Left lung (tissue), 10 donors: ENCODE results near the gene DUSP16. TPM values are rescaled to one million over a fixed set of nuclear protein-coding genes. Genes with fewer than 3 reads are reported as not detected.
A peak's percentile ranks its signal among the peaks of the same experiment; 100 is the strongest.

Experiments
- ATAC-seq: fragments of 200-7000 bp; cut with Tn5 transposase; one replicate; pipeline ENCODE4 v1.9.1; 2020; ENCODE audit warnings: moderate library complexity
- DNase-seq, 4 donors: peaks; one replicate each; pipeline ENCODE4 v3.0.0-alpha.2; 2013 to 2020
- H3K27ac ChIP-seq, 2 donors: fragments of 200-600 bp; sonication (generic) in 1 of 2; one replicate each; pipeline versions ENCODE4 v1.5.0 to v1.8.0; 2020 to 2021
- H3K27me3 ChIP-seq, 2 donors: fragments of 200-600 bp; sonication (generic) in 1 of 2; one replicate each; pipeline versions ENCODE4 v1.5.0 to v1.8.0; 2020 to 2021
- H3K36me3 ChIP-seq, 2 donors: fragments of 200-600 bp; sonication (generic) in 1 of 2; one replicate each; pipeline versions ENCODE4 v1.5.0 to v1.8.0; 2020 to 2021
- H3K4me1 ChIP-seq, 2 donors: fragments of 200-600 bp; one replicate each; pipeline ENCODE4 v1.8.0; 2021
- H3K4me3 ChIP-seq, 2 donors: fragments of 200-600 bp; sonication (generic) in 1 of 2; one replicate each; pipeline versions ENCODE4 v1.5.0 to v1.8.0; 2020 to 2021; ENCODE audit warnings: mild to moderate bottlenecking in 1 of 2
- H3K9me3 ChIP-seq, 2 donors: fragments of 200-600 bp; sonication (generic) in 1 of 2; one replicate each; pipeline versions ENCODE4 v1.5.0 to v1.8.0; 2020 to 2021
- intact Hi-C, 2 donors: fragments of 100-400 bp; cut with DNase I; formaldehyde crosslinking; loops; one replicate each; pipeline versions ENCODE4 v1.11.2 to v1.14.2; 2022
- polyA plus RNA-seq, 6 donors: library from polyadenylated mRNA; unstranded; fragments of 120-200 nt; gene quantifications; one replicate each; pipeline ENCODE4 v1.2.1, GENCODE V29; 2013; ENCODE audit not compliant: insufficient read length in 6 of 6
- total RNA-seq, 2 donors: library from RNA; stranded (reverse); fragmentation: NEBNext Ultra II Directional; extraction: Animal tissue kit (Norgen Biotek cat#: 25700); gene quantifications; one replicate each; pipeline ENCODE4 v1.2.1, GENCODE V29; 2021
- TF ChIP-seq, protein P1 (sequence below), 2 donors: fragments of 200-600 bp; sonication (generic) in 1 of 2; IDR thresholded peaks; one replicate each; pipeline versions ENCODE4 v1.5.0 to v1.8.0; 2021; ENCODE audit warnings: antibody characterized with exemption in 2 of 2
- donor health status: DM: no; HTN: yes; CAD: no.
- donor health status: DM: no; HTN: no; CAD: no.

DUSP16 gene
- total and polyA plus RNA-seq, 8 donors, result 31.7 to 45.6 (median 35.5) TPM

DNA sequence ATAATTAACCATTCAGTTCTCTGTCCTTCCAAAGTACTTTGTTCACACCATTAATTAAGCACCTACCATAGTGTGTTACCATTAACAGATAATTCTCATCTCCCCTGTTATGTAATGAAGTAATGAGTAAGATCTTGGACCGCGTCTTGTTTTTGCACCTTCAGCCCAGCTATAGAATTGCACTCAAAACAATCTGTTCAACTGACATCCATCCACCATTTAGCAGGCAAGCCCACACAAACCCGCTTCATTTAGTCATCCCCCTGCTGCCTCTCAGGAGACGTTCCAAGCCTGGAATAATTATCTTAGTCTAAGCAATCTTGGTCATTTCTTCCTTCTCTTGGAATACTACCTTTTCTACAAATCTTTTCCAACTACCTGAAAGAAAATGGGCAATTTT is 74.4 kb downstream of the DUSP16 start:
- ATAC-seq (no peak), DNase-seq (no peak)
- intact Hi-C loops, result no loop called here
- Histone ChIP-seq H3K27me3 (no peaks in the 10 kb centered on the region), H3K4me3 (no peak overlapping the region), H3K36me3 (peaks cover 0 to 23% of the 10 kb centered on the region in 2 donors), H3K4me1 (peaks cover 0 to 4% of the 10 kb centered on the region in 2 donors), H3K9me3 (no peaks in the 10 kb centered on the region), H3K27ac (no peak overlapping the region)
- TF ChIP-seq, protein P1, sequence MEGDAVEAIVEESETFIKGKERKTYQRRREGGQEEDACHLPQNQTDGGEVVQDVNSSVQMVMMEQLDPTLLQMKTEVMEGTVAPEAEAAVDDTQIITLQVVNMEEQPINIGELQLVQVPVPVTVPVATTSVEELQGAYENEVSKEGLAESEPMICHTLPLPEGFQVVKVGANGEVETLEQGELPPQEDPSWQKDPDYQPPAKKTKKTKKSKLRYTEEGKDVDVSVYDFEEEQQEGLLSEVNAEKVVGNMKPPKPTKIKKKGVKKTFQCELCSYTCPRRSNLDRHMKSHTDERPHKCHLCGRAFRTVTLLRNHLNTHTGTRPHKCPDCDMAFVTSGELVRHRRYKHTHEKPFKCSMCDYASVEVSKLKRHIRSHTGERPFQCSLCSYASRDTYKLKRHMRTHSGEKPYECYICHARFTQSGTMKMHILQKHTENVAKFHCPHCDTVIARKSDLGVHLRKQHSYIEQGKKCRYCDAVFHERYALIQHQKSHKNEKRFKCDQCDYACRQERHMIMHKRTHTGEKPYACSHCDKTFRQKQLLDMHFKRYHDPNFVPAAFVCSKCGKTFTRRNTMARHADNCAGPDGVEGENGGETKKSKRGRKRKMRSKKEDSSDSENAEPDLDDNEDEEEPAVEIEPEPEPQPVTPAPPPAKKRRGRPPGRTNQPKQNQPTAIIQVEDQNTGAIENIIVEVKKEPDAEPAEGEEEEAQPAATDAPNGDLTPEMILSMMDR (IDR thresholded peaks at IDR 0.05), result no peak

DNA sequence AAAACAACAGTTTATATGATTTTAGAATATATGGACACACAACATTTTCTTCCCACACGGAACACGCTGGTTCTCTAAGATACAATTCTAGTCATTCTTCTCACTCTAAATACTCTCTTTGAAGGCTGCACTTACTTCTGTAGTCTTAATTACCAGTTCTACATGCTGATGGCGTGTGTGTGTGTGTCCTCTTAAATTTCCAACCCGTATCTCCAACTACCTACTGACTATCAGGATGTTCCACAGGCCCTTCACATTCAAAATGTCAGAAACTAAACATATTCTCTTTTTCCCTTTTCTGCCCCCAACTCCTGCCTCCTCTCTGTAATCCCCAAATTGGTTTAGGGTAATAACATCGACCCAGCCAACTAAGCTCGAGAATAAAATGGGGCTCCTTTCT is 75.2 kb downstream of the DUSP16 start:
- H3K27ac ChIP-seq, result no peak overlapping the region
- ATAC-seq (no peak), DNase-seq (no peak)
- TF ChIP-seq, protein P1 (IDR thresholded peaks at IDR 0.05), result no peak
- peaks cover 0 to 12% of the 10 kb centered on the region in 2 donors for H3K4me1 ChIP-seq
- H3K4me3 ChIP-seq, result no peak overlapping the region
- peaks cover 0 to 27% of the 10 kb centered on the region in 2 donors for H3K36me3 ChIP-seq
- no peaks in the 10 kb centered on the region for H3K27me3 ChIP-seq
- intact Hi-C loops, result no loop called here
- H3K9me3 ChIP-seq, result no peaks in the 10 kb centered on the region

GRCh38 chr12:12486661-12487240 is 75.9 kb downstream of the DUSP16 start:
- peaks cover 0 to 30% of the 10 kb centered on the region in 2 donors for H3K36me3 ChIP-seq
- no peak overlapping the region for H3K4me3 ChIP-seq
- H3K4me1 ChIP-seq, result peaks cover 0 to 15% of the 10 kb centered on the region in 2 donors
- no peaks in the 10 kb centered on the region for H3K9me3 ChIP-seq
- TF ChIP-seq, protein P1 (IDR thresholded peaks at IDR 0.05), result no peak
- no peaks in the 10 kb centered on the region for H3K27me3 ChIP-seq
- peak overlapping the region in 1 of 2 donors; percentile 11 for H3K27ac ChIP-seq
- ATAC-seq, result no peak
- intact Hi-C loops, result no loop called here
- DNase-seq, result no peak

GRCh38 chr12:12483438-12483837 is 79.2 kb downstream of the DUSP16 start:
- no peak overlapping the region for H3K4me3 ChIP-seq
- DNase-seq, result no peak
- no peaks in the 10 kb centered on the region for H3K27me3 ChIP-seq
- H3K36me3 ChIP-seq, result peaks cover 0 to 49% of the 10 kb centered on the region in 2 donors
- no peak for ATAC-seq
- no peaks in the 10 kb centered on the region for H3K9me3 ChIP-seq
- H3K4me1 ChIP-seq, result peaks cover 0 to 19% of the 10 kb centered on the region in 2 donors
- TF ChIP-seq, protein P1 (IDR thresholded peaks at IDR 0.05), result no peak
- intact Hi-C loops, result no loop called here
- peak overlapping the region in 1 of 2 donors; percentile 55 for H3K27ac ChIP-seq

DNA sequence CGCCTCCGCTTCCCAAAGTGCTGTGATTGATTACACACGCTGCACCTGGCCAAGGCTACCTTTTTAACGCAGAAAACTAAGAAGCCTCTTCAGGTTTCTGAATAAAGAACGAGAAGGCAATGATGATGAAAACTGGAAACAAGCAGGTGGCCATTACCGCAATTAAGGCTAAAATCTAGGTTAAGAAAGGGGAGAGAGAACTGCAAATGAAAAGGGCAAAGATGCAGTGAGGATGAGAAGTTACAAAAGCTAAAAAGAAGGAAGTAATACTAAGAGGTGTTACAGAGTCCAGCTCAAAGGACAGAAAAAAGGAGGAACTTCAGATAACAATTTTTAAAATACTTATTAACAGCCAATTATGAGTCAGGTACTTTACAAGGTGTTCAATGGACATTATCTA is 79.7 kb downstream of the DUSP16 start:
- peaks cover 0 to 51% of the 10 kb centered on the region in 2 donors for H3K36me3 ChIP-seq
- ATAC-seq (no peak), DNase-seq (no peak)
- no peaks in the 10 kb centered on the region for H3K9me3 ChIP-seq
- no peaks in the 10 kb centered on the region for H3K27me3 ChIP-seq
- no peak overlapping the region for H3K4me3 ChIP-seq
- intact Hi-C loops, result no loop called here
- H3K27ac ChIP-seq, result peak overlapping the region in 1 of 2 donors; percentile 55
- H3K4me1 ChIP-seq, result peaks cover 0 to 19% of the 10 kb centered on the region in 2 donors
- TF ChIP-seq, protein P1 (IDR thresholded peaks at IDR 0.05), result no peak
